ENCODE results near the gene SYNGR2.
"Not testable (repeated sequence)": the region's sequence is repeated elsewhere in the genome, so short reads cannot be mapped to it uniquely, and the experiment has no call there.

SYNGR2 gene

GRCh38 chr17:78166416-78166815, 2.0 kb upstream of the SYNGR2 start:
- H3K27me3 ChIP-seq (replicated peaks), result no peaks in the 10 kb centered on the region
- H3K4me3 ChIP-seq (ENCODE audit: low read depth, low read length), result no peak overlapping the region
- TF ChIP-seq CTCF (IDR thresholded peaks at IDR 0.05; ENCODE audit: low read depth, low read length, missing control alignments), result no peak
- in situ Hi-C loops (cut with HindIII; ENCODE audit: low pct_ligation_motif_present, low sequenced_read_pairs), result no loop called here
- DNase-seq, result no peak
- no peak overlapping the region for H3K27ac ChIP-seq
- H3K36me3 ChIP-seq (replicated peaks), result no peaks in the 10 kb centered on the region

GRCh38 chr17:78168903-78169793, 767 bp downstream of the SYNGR2 start:
- no peak for TF ChIP-seq CTCF (IDR thresholded peaks at IDR 0.05; ENCODE audit: low read depth, low read length, missing control alignments)
- no peaks in the 10 kb centered on the region for H3K27me3 ChIP-seq (replicated peaks)
- DNase-seq, result peak; percentile 33
- peak overlapping the region; percentile 40 for H3K4me3 ChIP-seq (ENCODE audit: low read depth, low read length)
- no peak overlapping the region for H3K27ac ChIP-seq
- no peaks in the 10 kb centered on the region for H3K36me3 ChIP-seq (replicated peaks)
- in situ Hi-C loops (cut with HindIII; ENCODE audit: low pct_ligation_motif_present, low sequenced_read_pairs), result no loop called here

GRCh38 chr17:78170692-78171590, 2.6 kb downstream of the SYNGR2 start:
- Histone ChIP-seq H3K27me3 (replicated peaks) (no peaks in the 10 kb centered on the region), H3K4me3 (ENCODE audit: low read depth, low read length) (no peak overlapping the region), H3K36me3 (replicated peaks) (no peaks in the 10 kb centered on the region), H3K27ac (no peak overlapping the region)
- in situ Hi-C loops (cut with HindIII; ENCODE audit: low pct_ligation_motif_present, low sequenced_read_pairs), result no loop called here
- TF ChIP-seq CTCF (IDR thresholded peaks at IDR 0.05; ENCODE audit: low read depth, low read length, missing control alignments), result no peak
- DNase-seq, result no peak

GRCh38 chr17:78171591-78172248, 3.3 kb downstream of the SYNGR2 start:
- H3K27me3 ChIP-seq (replicated peaks); H3K27ac ChIP-seq; in situ Hi-C loops (cut with HindIII; ENCODE audit: low pct_ligation_motif_present, low sequenced_read_pairs); H3K36me3 ChIP-seq (replicated peaks); H3K4me3 ChIP-seq (ENCODE audit: low read depth, low read length); DNase-seq: not testable (repeated sequence)

GRCh38 chr17:78172249-78173051, 4.1 kb downstream of the SYNGR2 start:
- no peak for TF ChIP-seq CTCF (IDR thresholded peaks at IDR 0.05; ENCODE audit: low read depth, low read length, missing control alignments)
- DNase-seq, result no peak
- in situ Hi-C loops (cut with HindIII; ENCODE audit: low pct_ligation_motif_present, low sequenced_read_pairs), result no loop called here
- no peak overlapping the region for H3K27ac ChIP-seq
- no peak overlapping the region for H3K4me3 ChIP-seq (ENCODE audit: low read depth, low read length)
- no peaks in the 10 kb centered on the region for H3K27me3 ChIP-seq (replicated peaks)
- H3K36me3 ChIP-seq (replicated peaks), result no peaks in the 10 kb centered on the region
